HG02798 (cell line): ENCODE measurements around the gene DHFR2.

Experiments
- ATAC-seq: cut with Tn5 transposase; IDR thresholded peaks from one replicate; pipeline ENCODE4 v1.9.1; 2021; ENCODE audit warnings: mild to moderate bottlenecking; ENCODE audit not compliant: unreplicated experiment, poor library complexity

The DHFR2 gene

DNA sequence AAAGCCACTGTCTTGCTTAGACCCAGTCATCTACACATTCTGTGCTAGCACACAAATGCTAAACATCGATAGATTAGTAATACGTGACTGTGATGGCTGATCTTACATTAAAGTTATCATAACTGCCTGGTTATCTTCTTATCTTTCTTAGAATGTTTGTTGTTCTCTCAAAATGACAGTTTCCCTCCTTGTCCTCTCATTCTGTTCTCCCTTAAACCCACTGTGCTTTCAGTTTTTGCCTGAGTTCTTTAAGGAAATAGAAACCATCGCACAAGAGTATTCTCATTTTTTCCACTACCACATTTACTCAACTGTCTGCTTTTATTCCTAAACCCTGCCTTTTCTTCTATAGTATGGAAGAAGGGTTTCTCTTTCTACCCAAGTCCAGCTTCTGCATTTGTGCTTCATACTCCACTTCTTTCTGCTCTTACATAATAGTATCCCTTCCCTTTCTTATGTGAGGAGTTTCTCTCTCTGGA is 51.4 kb downstream of the DHFR2 start:
- no peak for ATAC-seq

DNA sequence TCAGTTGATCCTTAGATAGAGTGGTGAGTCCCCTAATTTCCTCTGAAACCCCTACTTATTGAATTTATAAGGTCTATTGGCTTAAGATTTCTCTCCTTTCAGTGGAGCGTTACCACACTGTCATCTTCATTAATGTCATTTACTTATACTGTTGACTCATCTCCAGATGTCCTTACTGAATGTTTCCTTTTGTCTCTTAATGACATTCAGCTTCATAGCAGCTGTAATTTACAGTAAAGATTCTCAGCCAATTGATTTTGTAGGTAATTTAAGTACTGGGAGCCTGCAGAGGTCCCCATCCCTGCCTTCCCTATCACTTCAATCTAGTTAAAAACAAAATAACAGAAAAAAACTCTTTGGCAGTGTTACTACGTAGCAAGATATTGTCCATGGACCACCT is 53.1 kb downstream of the DHFR2 start:
- ATAC-seq = no peak

DNA sequence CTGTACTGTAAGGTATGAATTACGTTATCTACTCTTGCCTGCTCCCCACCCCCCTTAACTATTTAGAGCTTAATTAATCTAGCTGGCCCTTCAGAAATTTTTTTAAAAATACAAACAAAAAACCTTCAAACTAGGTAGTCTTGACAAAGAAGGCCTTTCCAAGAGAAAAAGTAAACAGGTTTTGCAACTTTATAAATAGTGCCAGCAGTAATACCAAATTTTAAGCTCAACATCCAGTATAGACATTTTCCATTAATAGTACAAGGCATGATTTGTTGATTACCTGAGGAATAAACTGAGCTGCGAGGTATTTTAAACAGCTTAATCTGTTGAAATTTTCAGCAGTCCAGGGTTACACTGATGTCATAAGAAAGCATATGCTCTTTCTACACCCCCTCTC is 54.5 kb downstream of the DHFR2 start:
- no peak for ATAC-seq
